CD14-positive monocyte (primary cell): Measurements from ENCODE around the gene PLD1. TPM values are rescaled to one million over a fixed set of nuclear protein-coding genes. Genes with fewer than 3 reads are reported as not detected.

Source experiments
- DNase-seq, 3 donors: peaks; one replicate each; pipeline ENCODE4 v3.0.0-alpha.2; 2011 to 2022
- H2AFZ ChIP-seq: 2 replicates; pipeline ENCODE4 v1.6.0; 2012; ENCODE audit warnings: mild to moderate bottlenecking, low read depth, low read length, inconsistent platforms; ENCODE audit not compliant: insufficient read depth, poor library complexity, severe bottlenecking
- H3K27ac ChIP-seq, 2 donors: 1 replicate in 1 of 2; 2 replicates in 1 of 2; pipeline ENCODE4 v1.5.1; 2012 to 2013; ENCODE audit warnings: low read length in 2 of 2, control low read depth in 1 of 2, inconsistent platforms in 1 of 2, low read depth in 1 of 2, mild to moderate bottlenecking in 1 of 2
- H3K27me3 ChIP-seq, 2 donors: one replicate each; pipeline versions ENCODE4 v1.6.0 to v1.6.1; 2011 to 2013; ENCODE audit warnings: low read length in 2 of 2; ENCODE audit not compliant: control insufficient read depth in 2 of 2, insufficient read depth in 2 of 2
- H3K36me3 ChIP-seq, 2 donors: replicated peaks in 1 of 2; 1 replicate in 1 of 2; 2 replicates in 1 of 2; pipeline versions ENCODE4 v1.5.1 to v1.6.1; 2012 to 2013; ENCODE audit warnings: low read length in 2 of 2, control low read depth in 1 of 2, inconsistent platforms in 1 of 2, mild to moderate bottlenecking in 1 of 2; ENCODE audit not compliant: insufficient read depth in 2 of 2, control insufficient read depth in 1 of 2
- H3K4me1 ChIP-seq, 2 donors: 1 replicate in 1 of 2; 2 replicates in 1 of 2; pipeline versions ENCODE4 v1.5.1 to v1.6.1; 2012 to 2013; ENCODE audit warnings: low read length in 2 of 2, control low read depth in 1 of 2, inconsistent platforms in 1 of 2, mild to moderate bottlenecking in 1 of 2, moderate library complexity in 1 of 2; ENCODE audit not compliant: insufficient read depth in 2 of 2, control insufficient read depth in 1 of 2
- H3K4me2 ChIP-seq: replicated peaks from 2 replicates; pipeline ENCODE3; 2012; ENCODE audit warnings: low read length, moderate library complexity, mild to moderate bottlenecking; ENCODE audit not compliant: poor library complexity, severe bottlenecking; ENCODE audit errors: extremely low read depth
- H3K4me3 ChIP-seq, 3 experiments: fragments of 200-600 bp in 1 of 3; sonication (generic) in 1 of 3; replicated peaks in 1 of 3; 1 replicate in 2 of 3; 2 replicates in 1 of 3; pipeline ENCODE4 v1.5.1; 2011 to 2013; ENCODE audit warnings: low read length in 3 of 3, mild to moderate bottlenecking in 3 of 3, control low read depth in 2 of 3, low read depth in 2 of 3, inconsistent platforms in 1 of 3, moderate library complexity in 1 of 3
- H3K79me2 ChIP-seq: 2 replicates; pipeline ENCODE4 v1.6.0; 2012; ENCODE audit warnings: mild to moderate bottlenecking, control low read depth, inconsistent platforms, low read length, moderate library complexity; ENCODE audit not compliant: insufficient read depth
- H3K9ac ChIP-seq: 2 replicates; pipeline ENCODE4 v1.6.0; 2017; ENCODE audit warnings: low read length, mild to moderate bottlenecking; ENCODE audit not compliant: insufficient read depth, poor library complexity, severe bottlenecking
- H3K9me3 ChIP-seq, 2 donors: replicated peaks in 1 of 2; 1 replicate in 1 of 2; 2 replicates in 1 of 2; pipeline versions ENCODE4 v1.5.1 to v1.6.1; 2012 to 2013; ENCODE audit warnings: low read length in 2 of 2, control low read depth in 1 of 2; ENCODE audit not compliant: control insufficient read depth in 1 of 2, insufficient read depth in 1 of 2
- H4K20me1 ChIP-seq: 2 replicates; pipeline ENCODE4 v1.6.0; 2012; ENCODE audit warnings: mild to moderate bottlenecking, low read length, control low read depth, moderate library complexity; ENCODE audit not compliant: insufficient read depth
- H3K27ac Mint-ChIP-seq, 7 donors: one replicate each; pipeline ENCODE4 v1.8.0; 2020; ENCODE audit warnings: mild to moderate bottlenecking in 7 of 7, mixed read lengths in 7 of 7, moderate library complexity in 6 of 7, inconsistent platforms in 2 of 7
- H3K27me3 Mint-ChIP-seq, 3 donors: one replicate each; pipeline ENCODE4 v1.8.0; 2021 to 2022; ENCODE audit warnings: low read depth in 3 of 3, mild to moderate bottlenecking in 3 of 3, mixed read lengths in 3 of 3, moderate library complexity in 3 of 3, inconsistent platforms in 1 of 3
- H3K36me3 Mint-ChIP-seq, 2 donors: one replicate each; pipeline ENCODE4 v1.8.0; 2020; ENCODE audit warnings: mixed read lengths in 2 of 2, inconsistent platforms in 1 of 2, mild to moderate bottlenecking in 1 of 2
- H3K4me1 Mint-ChIP-seq: one replicate; pipeline ENCODE4 v1.8.0; 2020; ENCODE audit warnings: mild to moderate bottlenecking, mixed read lengths
- H3K4me3 Mint-ChIP-seq, 2 donors: one replicate each; pipeline ENCODE4 v1.8.0; 2020; ENCODE audit warnings: mild to moderate bottlenecking in 2 of 2, mixed read lengths in 2 of 2, moderate library complexity in 1 of 2
- H3K9me3 Mint-ChIP-seq, 7 donors: one replicate each; pipeline ENCODE4 v1.8.0; 2020 to 2022; ENCODE audit warnings: mixed read lengths in 7 of 7, mild to moderate bottlenecking in 6 of 7, moderate library complexity in 6 of 7, inconsistent platforms in 2 of 7
- WGBS: methylation state at CpG from one replicate; pipeline ENCODE4 v1.1.5; 2013; ENCODE audit warnings: missing lambda C conversion rate; ENCODE audit not compliant: insufficient coverage; 5-methylcytosine and 5-hydroxymethylcytosine counted together
- intact Hi-C, 2 donors: fragments of 100-400 bp; cut with micrococcal nuclease; formaldehyde crosslinking; loops; one replicate each; pipeline versions ENCODE4 v1.15.0 to v1.15.1; 2023
- polyA plus RNA-seq, 3 donors: library from polyadenylated mRNA; depleted of rRNA in 1 of 3; unstranded in 2 of 3; stranded (reverse) in 1 of 3; fragments of 300-500 nt in 2 of 3; fragments of >200 nt in 1 of 3; fragmentation: Illumina TruSeq in 2 of 3; gene quantifications; 1 replicate in 2 of 3; 2 replicates in 1 of 3; pipeline ENCODE4 v1.2.3, GENCODE V29; 2012 to 2021
- TF ChIP-seq, protein P1 (sequence below): fragments of 200-600 bp; IDR thresholded peaks from one replicate; pipeline ENCODE4 v1.8.0; 2022; ENCODE audit warnings: antibody characterized with exemption, mild to moderate bottlenecking

The PLD1 gene
- polyA plus RNA-seq, 3 donors, result 5.1 to 7.9 (median 5.8) TPM

DNA sequence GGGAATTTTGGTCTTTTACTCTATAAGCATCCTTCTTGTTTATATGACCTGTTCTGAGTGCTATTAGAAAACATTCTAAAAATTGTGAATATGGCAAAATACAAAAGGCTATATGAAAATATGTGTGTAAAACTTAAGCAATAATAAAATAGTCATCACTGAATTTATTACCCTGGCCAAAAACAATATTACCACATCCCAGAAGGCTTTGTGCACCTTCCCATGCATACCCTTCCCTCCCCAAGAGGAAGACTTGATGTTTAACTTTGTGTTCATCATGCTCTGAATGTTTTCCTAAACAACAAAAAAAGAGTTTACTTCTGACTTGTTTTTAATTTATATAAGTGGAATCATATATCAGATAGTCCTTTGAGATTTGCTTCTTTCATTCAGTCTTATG, 195.0 kb downstream of the PLD1 start:
- no peak overlapping the region for H3K4me2 ChIP-seq
- H2AFZ ChIP-seq, result no peak overlapping the region
- no peaks in the 10 kb centered on the region for H3K79me2 ChIP-seq
- H3K9ac ChIP-seq, result no peak overlapping the region
- peaks cover 62 to 97% of the 10 kb centered on the region in 2 donors for H3K36me3 ChIP-seq
- Mint-ChIP-seq H3K36me3 (peaks cover 61 to 88% of the 10 kb centered on the region in 2 donors), H3K27me3 (no peaks in the 10 kb centered on the region), H3K4me3 (no peak overlapping the region), H3K27ac (no peak overlapping the region), H3K9me3 (peaks cover 0 to 2% (median 0%) of the 10 kb centered on the region in 7 donors), H3K4me1 (no peaks in the 10 kb centered on the region)
- DNase-seq, result no peak
- no peak overlapping the region for H3K4me3 ChIP-seq
- intact Hi-C loops, result no loop called here
- no peaks in the 10 kb centered on the region for H4K20me1 ChIP-seq
- H3K4me1 ChIP-seq, result no peaks in the 10 kb centered on the region
- TF ChIP-seq, protein P1, sequence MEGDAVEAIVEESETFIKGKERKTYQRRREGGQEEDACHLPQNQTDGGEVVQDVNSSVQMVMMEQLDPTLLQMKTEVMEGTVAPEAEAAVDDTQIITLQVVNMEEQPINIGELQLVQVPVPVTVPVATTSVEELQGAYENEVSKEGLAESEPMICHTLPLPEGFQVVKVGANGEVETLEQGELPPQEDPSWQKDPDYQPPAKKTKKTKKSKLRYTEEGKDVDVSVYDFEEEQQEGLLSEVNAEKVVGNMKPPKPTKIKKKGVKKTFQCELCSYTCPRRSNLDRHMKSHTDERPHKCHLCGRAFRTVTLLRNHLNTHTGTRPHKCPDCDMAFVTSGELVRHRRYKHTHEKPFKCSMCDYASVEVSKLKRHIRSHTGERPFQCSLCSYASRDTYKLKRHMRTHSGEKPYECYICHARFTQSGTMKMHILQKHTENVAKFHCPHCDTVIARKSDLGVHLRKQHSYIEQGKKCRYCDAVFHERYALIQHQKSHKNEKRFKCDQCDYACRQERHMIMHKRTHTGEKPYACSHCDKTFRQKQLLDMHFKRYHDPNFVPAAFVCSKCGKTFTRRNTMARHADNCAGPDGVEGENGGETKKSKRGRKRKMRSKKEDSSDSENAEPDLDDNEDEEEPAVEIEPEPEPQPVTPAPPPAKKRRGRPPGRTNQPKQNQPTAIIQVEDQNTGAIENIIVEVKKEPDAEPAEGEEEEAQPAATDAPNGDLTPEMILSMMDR, result no peak
- no peak overlapping the region for H3K27ac ChIP-seq
- no peaks in the 10 kb centered on the region for H3K9me3 ChIP-seq
- no peaks in the 10 kb centered on the region for H3K27me3 ChIP-seq

DNA sequence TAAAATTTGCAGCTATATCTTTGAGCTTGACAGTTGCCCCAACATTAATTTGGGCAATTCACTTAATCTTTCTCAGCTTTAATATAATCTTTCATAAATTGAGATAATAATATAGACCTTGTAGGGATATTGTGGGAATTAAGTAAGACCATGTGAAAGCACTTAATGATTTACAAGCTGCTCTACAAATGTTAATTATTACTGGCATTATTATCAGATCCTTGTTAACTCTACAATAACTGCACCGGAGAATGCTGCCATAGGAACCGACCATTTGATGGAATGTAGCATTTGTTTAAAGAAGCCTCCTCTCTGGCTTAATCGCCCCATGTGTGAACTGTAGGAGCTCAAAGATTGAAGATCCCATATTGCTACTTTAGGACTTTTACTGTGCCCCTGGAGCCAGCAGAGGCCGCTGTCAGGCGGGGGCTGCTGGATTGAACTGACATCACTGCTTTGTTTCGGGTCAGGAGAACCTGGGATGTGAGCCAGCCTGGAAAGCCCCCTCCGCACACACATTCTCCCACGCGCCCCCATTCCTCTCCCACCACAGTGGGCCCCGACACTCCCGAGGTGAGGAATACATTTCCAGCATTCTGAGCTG, 195.9 kb downstream of the PLD1 start:
- Histone ChIP-seq H4K20me1 (no peaks in the 10 kb centered on the region), H3K27me3 (no peaks in the 10 kb centered on the region), H3K9ac (no peak overlapping the region), H3K79me2 (no peaks in the 10 kb centered on the region), H3K9me3 (no peaks in the 10 kb centered on the region), H3K36me3 (peaks cover 61 to 91% of the 10 kb centered on the region in 2 donors), H3K4me1 (no peaks in the 10 kb centered on the region), H3K4me3 (no peak overlapping the region), H2AFZ (no peak overlapping the region), H3K4me2 (no peak overlapping the region), H3K27ac (no peak overlapping the region)
- WGBS, result 55% methylated on average over 4 of the region's 11 CpGs
- H3K27ac Mint-ChIP-seq, result peak overlapping the region in 1 of 7 donors; percentile 16
- intact Hi-C loops, result no loop called here
- no peaks in the 10 kb centered on the region for H3K4me1 Mint-ChIP-seq
- TF ChIP-seq, protein P1, result peak; percentile 38
- H3K36me3 Mint-ChIP-seq, result peaks cover 54 to 81% of the 10 kb centered on the region in 2 donors
- no peaks in the 10 kb centered on the region for H3K27me3 Mint-ChIP-seq
- peaks cover 0 to 2% (median 0%) of the 10 kb centered on the region in 7 donors for H3K9me3 Mint-ChIP-seq
- H3K4me3 Mint-ChIP-seq, result no peak overlapping the region
- no peak for DNase-seq
